GM19238 (cell line): Measurements from ENCODE around the gene CDK10.
"Not testable (repeated sequence)": the region's sequence is repeated elsewhere in the genome, so short reads cannot be mapped to it uniquely, and the experiment has no call there.

Experiments
- DNase-seq: peaks from one replicate; pipeline ENCODE4 v3.0.0; 2011; ENCODE audit warnings: low spot score; ENCODE audit not compliant: insufficient read length

CDK10 gene

DNA sequence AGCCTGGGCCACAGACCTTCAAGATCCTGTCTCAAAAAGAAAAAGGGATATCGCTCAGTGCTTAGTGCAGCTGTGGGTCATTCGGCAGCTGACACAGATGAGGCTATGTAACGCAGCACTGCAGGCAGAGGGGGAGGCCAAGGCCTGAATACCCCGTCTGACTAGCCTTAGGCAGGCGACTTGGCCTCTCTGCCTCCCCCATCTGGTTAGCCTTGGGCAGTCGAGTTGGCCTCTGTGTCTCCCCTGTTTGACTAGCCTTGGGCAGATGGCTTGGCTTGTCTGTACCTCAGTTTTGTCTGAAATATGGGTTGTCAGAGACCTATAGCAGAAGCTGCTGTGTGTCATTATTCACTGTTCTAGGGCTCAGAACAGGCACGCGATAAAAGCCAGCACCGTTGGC is 18.9 kb upstream of the CDK10 start:
- no peak for DNase-seq

DNA sequence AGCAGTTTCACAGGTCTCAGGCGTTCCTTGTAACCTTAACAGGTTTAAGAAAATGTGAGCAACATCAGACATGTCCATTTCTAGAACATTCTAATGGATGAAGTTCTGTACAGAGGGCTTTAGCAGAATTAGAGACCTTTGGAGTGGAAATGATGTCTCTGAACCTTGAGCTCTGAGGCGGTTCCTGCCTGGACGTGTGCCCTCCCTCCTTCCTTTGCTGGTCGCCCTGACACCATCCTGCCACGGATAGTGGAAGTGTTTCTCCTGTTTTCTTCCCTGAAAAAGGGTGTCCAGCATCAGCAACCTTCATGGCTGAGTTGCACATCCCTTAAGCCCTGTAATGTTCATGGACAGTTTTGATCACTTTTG is 17.7 kb upstream of the CDK10 start:
- DNase-seq, result no peak

DNA sequence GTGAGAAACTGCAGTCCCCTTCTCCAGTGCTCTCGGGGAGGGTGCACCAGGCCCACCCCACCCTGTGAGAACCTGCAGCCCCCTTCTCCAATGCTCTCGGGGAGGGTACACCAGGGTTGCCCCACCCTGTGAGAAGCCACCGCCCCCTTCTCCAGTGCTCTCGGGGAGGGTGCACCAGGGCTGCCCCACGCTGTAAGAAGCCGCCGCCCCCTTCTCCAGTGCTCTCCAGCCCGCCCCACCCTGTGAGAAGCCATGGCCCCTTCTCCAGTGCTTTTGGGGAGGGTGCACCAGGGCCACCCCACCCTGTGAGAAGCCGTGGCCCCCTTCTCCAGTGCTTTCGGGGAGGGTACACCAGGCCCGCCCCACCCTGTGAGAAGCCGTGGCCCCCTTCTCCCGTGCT is 16.7 kb upstream of the CDK10 start:
- no peak for DNase-seq

DNA sequence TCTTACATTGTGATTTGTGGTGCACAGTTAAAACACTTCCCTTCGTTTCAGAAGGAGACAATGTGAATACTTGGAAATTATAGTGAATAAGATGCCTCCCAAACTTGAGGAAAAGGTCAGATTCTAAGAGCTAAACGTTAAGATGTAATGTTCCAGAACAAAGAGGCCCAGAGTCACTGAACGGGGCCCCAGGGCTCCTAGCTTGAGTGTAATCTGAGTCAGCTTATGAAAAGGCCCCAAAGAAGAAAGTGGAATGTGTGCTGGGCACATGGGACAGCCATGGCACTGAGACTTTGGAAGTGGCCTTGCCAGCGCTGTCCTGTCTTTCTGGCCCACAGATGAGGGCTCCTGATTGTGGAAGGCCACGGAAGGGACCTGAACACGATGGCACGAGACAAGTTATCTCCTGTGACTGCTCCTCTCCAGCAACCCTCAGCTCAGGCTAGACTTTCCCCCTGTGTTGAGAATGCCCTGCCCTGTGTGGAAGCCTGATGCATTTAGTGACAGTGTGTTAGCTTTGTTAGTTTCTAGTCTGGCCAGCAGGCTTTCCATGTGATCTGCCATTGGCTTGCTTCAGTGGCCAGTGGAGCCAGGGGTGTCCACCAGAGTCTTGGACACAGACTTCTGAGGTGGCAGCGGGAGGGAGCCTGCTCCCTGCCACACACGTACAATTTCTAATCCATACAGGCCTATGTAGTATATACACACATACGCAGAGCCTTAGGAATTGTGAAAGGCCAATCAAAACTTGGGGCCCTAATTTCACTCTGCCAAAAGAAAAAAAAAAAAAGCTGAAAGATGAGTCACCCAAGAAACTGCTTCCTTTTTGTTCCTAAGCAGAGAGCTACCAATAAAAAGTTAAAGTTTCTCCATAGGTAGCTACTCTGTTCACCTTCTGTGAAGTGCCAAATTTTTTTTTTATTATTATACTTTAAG is 15.7 kb upstream of the CDK10 start:
- DNase-seq, result no peak

DNA sequence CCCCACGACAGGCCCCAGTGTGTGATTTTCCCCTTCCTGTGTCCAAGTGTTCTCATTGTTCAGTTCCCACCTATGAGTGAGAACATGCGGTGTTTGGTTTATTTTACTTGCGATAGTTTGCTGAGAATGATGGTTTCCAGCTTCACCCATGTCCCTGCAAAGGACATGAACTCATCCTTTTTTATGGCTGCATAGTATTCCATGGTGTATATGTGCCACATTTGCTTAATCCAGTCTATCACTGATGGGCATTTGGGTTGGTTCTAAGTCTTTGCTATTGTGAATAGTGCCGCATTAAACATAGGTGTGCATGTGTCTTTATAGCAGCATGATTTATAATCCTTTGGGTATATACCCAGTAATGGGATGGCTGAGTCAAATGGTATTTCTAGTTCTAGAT is 14.9 kb upstream of the CDK10 start:
- not testable (repeated sequence) for DNase-seq

DNA sequence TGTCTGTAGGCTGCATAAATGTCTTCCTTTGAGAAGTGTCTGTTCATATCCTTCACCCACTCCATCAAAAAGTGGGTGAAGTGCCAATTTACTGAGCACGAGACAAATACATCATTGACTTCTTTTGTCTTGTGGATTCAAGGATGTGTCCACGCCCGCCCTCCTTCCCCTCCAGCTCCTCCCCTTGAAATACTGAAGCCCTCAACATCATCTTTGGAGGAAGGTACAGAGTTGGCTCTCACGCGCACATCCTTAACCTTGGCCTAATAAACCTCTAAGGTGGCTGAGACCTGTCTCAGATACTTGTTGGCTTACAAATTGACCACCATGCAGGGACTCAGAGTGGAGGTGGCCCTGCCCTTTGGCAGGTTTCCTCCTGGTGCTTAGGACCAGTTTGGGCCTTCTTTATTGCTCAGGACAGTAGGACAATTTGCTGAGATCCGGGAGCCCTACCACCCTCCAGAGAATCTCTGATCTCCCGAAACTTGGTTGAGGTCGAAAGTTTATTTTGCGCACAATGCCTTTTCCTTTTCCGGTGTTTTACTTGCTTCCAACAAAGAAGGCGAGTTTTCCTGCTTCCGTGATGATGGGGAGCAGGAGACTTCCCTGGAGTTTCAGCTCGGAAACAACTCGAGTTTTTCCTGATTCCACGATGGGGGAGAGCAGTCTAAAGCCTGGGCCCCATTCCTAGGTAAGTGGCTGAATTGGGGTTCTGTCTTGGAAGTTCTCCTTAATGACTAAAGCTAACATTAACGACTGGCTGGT is 14.1 kb upstream of the CDK10 start:
- DNase-seq, result no peak

DNA sequence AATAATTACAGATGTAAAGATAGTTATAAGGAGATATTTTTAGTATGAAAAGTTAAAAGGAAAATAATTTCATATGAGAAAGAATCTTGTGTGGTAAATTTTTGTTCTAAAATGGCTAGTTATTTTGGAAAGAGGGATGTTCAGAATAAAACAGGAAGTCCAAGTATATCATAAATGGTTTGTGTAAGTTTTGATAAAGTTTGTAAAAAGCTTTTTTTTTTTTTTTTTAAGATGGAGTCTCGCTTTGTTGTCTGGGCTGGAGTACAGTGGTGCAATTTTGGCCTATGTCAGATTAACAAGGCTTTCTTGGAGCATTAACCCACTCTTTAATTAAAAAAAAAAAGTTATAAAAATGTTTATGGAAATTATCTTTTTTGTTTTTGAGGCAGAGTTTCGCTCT is 8.2 kb upstream of the CDK10 start:
- DNase-seq, result no peak

DNA sequence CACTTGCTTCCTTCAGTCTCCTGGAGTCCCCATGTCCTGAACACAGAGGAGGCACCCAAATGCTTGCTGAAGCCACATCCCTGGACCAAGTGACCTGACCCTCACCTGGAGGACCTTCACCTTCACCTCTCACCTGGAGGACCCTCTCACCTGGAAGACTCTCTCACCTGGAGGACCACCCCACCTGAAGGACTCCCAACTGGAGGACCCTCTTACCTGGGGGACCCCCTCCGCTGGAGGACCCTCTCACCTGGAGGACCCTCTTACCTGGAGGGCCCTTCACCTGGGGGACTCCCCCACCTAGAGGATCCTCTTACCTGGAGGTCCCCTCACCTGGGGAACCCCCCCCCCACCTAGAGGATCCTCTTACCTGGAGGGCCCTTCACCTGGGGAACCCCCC is 573 bp upstream of the CDK10 start:
- no peak for DNase-seq

DNA sequence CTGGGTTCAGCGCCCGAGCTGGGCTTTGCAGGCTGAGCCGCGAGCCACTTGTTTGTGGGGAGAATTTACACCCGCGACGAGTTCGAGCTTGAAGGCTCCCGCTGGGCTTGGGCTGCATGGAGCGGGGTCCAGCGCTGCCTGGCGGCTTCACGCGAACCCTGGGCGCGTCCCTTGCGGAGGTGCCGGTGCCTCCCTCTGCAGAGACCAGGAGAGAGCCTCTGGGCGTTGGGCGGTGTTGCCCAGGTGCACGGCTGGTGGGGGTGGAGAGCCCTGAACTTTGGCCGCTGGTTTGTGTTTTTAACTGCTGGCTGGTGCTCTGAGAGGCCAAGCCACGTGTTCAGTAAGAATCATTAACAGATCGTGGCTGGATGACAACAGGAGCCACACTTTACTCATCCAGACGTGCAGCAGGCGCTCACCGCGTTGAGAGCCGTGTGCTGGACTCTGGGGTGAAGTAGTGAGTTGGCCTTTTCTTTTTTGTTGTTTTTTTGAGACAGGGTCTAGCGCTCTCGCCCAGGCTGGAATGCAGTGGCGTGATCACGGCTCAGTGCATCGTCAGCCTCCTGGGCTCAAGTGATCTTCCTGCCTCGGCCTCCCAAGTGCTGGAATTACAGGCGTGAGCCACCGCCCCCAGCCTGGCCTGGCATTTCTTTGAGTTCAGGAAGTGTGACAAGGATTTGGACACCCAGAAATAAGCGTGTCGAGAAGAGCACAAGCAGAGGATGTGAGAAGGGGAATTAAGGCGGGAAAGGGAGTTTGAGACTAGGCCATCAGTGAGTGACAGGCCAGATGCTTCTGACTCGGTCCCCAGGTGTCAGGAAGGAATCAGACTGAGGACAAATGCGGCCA is 827 bp downstream of the CDK10 start:
- DNase-seq, result peak; percentile 74

DNA sequence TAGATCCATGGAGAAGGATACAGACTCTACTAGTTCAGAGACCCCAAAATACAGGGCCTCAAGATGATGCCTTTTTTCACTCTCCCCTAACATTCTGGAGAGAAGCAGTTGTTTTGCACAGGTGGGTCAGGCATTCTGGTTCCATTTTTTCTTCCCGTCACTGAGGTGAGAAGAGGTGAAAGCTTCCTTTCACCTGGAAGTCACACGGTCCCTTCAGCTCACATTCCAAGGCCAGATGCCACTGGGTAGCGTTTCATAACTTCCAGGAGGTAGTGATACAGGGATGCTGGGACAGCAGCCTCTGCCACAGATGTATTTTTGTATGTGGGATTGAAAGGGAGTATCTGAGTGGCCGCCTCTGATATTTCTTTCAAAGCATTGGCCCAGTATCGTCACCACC is 1.9 kb downstream of the CDK10 start:
- DNase-seq, result no peak

DNA sequence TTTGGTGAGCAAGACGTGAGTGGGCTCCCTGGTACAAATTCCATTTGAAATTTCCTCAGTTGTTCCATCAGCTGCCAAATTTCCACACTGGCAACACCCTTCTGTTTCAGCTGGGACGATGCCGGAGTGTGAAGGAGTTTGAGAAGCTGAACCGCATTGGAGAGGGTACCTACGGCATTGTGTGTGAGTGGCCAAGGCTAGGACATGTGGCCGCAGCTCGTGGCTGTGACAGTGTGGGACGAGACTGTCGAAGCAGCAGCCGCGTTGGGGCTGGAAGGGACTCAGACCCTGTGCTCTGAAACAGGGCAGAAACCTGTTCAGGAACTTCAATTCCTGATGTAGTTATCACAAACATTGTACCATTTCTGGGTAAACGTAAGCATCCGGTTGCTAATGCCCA is 2.7 kb downstream of the CDK10 start:
- DNase-seq, result no peak

DNA sequence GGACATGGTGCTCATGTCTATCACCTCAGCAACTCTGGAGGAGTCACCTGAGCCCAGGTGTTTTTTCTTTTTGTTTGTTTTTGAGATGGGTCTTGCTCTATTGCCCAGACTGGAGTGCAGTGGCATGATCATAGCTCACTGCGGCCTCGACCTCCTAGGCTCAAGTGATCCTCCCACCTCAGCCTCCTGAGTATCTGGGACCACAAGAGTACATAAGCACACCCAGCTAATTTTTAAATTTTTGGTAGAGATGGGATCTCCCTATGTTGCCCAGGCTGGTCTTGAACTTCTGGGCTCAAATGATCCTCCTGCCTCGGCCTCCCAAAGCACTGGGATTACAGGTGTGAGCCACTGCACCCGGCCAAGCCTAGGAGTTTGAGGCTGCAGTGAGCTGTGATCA is 3.1 kb downstream of the CDK10 start:
- DNase-seq, result not testable (repeated sequence)

DNA sequence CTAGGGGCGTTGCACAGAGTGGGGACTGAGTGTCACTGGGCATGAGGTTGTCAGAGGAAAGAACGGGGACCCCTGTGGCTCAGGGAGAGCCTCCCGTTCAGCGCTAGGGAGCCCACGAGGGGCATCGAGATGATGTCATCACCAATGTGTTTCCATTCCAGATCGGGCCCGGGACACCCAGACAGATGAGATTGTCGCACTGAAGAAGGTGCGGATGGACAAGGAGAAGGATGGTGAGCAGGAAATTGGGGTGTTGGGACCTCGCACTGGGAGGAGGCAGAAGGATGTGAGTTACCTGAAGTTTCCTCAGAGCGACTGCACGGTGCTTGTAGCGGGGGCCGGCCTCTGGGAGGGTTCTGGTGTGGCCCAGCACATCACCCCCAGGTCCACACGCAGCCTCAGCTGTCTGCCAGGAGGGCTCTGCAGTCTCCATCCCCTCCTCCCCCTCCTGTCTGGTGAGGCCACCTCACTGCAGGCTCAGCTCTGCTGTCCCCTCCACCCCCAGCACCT is 4.0 kb downstream of the CDK10 start:
- no peak for DNase-seq

DNA sequence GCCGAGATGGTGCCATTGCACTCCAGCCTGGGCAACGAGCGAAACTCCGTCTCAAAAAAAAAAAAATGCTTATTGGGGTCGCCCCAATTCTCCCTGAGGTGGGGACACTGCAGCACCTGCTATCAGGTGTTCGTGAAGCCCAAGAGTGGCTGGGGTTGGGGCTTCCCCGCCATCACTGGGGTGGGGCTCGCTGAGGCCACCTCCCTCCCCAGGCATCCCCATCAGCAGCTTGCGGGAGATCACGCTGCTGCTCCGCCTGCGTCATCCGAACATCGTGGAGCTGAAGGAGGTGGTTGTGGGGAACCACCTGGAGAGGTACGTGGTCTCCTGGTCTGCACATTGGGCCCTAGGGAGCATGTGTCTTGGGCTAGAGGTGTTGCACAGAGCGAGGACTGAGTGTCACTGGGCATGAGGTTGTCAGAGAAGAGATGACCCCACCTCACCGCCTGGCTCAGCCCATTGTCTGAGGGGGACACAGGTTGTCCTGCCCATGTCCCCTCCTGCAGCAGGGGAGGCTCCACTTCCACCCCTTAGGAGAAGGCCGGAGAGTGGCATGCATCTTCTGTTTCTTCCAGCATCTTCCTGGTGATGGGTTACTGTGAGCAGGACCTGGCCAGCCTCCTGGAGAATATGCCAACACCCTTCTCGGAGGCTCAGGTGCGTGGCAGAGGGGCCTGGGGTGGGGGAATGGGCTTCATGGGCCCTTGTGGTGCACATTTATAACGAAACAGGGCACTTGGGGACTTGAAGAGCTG is 4.9 kb downstream of the CDK10 start:
- no peak for DNase-seq

DNA sequence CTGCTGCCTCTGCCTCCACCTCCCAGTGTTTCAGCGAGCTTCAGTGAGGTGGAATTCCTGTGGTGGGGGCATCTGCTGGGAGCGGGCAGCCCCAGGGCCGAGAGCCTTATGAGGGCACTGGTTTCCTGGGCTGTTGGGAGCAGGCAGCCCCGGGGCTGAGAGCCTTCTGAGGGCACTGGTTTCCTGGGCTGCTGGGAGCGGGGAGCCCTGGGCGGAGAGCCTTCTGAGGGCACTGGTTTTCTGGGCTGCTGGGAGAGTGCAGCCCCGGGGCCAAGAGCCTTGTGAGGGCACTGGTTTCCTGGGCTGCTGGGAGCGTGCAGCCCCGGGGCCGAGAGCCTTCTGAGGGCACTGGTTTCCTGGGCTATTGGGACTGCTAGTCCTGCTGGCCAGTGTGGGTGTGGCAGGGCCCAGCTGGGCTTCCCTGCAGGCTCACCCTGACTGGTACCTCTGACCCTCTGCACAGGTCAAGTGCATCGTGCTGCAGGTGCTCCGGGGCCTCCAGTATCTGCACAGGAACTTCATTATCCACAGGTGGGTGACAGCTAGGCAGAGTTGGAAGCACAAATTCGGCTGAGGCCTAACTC is 5.6 kb downstream of the CDK10 start:
- no peak for DNase-seq

DNA sequence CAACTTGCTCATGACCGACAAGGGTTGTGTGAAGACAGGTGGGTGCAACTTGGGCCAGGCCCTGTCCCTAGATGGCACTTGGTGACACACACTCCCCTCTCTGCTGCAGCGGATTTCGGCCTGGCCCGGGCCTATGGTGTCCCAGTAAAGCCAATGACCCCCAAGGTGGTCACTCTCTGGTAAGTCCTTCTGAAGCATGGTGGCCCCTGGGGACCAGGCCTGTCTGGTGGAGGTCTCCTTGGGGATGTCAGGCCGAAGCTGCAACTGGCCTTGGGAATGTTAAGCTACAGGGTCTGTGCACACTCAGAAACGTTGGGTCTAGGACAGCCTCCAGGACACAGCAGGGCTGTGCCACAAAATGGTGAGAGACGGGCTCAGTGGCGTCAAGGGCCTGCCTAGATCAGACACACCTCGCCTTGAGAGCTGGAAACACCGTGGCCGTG is 6.8 kb downstream of the CDK10 start:
- no peak for DNase-seq

DNA sequence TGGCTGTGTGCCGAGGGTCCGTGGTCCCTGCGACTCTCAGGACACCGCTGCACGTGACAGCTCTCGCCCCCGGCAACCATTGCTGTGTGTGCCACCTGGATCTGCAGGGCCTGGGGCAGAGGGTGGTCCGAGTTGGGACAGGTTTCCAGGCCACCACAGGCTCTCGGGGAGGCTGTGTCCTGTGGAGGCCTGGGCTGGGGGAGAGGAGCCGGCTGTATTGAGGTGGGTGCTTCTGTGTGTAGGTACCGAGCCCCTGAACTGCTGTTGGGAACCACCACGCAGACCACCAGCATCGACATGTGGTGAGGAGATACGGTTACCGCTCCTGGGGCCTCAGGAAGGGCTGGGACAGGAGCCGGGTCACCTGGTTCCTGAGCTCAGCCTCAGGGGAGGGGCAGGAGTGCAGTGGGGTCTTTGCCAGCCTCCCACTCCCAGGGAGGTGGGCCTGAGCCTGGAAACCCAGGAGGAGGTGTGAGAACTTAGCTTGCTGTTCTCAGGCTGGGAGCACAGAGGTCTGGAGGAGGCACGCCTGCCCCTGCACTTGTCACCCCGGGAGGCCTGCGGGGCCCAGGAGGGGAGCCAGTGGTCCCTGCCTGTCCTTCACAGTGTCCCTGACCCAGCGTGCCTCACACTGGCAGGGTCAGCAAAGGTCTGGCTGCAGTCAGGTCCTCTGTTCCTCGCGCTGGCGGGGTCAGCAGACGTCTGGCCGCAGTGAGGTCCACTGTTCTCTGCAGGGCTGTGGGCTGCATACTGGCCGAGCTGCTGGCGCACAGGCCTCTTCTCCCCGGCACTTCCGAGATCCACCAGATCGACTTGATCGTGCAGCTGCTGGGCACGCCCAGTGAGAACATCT is 7.7 kb downstream of the CDK10 start:
- no peak for DNase-seq

DNA sequence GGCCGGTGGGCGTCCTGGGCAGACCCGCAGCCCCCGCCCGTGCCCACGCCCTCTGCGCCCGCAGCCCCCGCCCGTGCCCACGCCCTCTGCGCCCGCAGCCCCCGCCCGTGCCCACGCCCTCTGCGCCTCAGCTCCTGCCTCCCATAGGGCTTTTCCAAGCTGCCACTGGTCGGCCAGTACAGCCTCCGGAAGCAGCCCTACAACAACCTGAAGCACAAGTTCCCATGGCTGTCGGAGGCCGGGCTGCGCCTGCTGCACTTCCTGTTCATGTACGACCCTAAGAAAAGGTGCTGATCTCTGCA is 8.2 kb downstream of the CDK10 start:
- DNase-seq, result not testable (repeated sequence)

DNA sequence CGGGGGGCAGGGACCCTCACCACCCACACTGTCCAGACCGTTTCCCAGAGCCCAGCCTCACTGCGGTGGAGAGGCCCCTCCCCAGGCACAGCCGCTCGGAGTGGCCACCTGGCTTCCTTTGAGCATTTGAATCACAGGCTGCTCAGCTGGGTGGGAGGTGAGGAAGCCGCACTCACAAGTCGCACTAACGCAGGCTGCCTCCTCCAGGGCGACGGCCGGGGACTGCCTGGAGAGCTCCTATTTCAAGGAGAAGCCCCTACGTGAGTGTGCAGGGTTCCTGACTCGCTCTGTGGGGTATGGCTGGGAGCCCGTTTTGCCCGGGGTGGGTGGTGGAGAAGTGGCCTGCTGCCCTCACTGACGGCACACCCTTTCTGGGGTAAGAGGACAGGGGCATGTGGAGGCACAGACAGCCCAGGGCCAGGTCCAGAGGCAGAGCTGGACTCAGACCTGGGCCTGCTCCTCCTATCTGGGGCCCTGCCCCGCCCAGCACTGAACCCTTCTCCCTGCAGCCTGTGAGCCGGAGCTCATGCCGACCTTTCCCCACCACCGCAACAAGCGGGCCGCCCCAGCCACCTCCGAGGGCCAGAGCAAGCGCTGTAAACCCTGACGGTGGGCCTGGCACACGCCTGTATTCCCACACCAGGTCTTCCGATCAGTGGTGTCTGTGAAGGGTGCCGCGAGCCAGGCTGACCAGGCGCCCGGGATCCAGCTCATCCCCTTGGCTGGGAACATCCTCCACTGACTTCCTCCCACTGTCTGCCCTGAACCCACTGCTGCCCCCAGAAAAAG is 8.8 kb downstream of the CDK10 start:
- DNase-seq, result no peak
